Measurements from ENCODE around the gene ANGPTL8. TPM values are rescaled to one million over a fixed set of nuclear protein-coding genes. Genes with fewer than 3 reads are reported as not detected.

The ANGPTL8 gene
- total RNA-seq, 1 experiment from 2014 or later, result not detected

GRCh38 chr19:11236324-11237301, 2.8 kb upstream of the ANGPTL8 start:
- DNase-seq (ENCODE audit: low read depth), result no peak

DNA sequence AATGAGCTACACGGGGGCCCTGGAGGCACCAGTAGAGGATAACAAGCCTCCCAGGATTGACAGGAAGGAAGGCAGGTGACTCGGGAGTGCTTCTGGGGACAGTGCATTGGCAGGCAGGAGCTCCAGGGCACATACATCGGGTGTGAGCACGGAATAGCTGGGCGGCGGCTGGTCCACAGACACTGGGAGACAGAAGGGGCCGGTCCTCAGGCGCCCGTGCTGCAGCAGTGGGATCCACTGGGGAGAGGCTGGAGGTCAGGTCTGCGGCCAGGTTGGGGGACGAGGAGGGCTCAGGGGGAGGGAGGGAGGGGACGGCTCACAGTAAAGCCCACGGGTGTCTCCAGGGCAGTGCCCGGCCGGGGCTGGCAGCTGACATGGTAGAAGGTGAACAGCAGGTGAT, 2.1 kb upstream of the ANGPTL8 start:
- DNase-seq (ENCODE audit: low read depth), result no peak

- DNase-seq (ENCODE audit: low read depth), result no peak
These were observed 1.4 kb upstream of the ANGPTL8 start for GRCh38 chr19:11238041-11238440.

GRCh38 chr19:11238781-11239376, 540 bp upstream of the ANGPTL8 start:
- no peak for DNase-seq (ENCODE audit: low read depth)

- DNase-seq (ENCODE audit: low read depth), result no peak
These were observed 607 bp downstream of the ANGPTL8 start for GRCh38 chr19:11240008-11240444.

- no peak for DNase-seq (ENCODE audit: low read depth)
These were observed 2.6 kb downstream of the ANGPTL8 start for GRCh38 chr19:11242025-11242424.

- DNase-seq (ENCODE audit: low read depth), result no peak
These were observed 3.7 kb downstream of the ANGPTL8 start for GRCh38 chr19:11242864-11243797.

- no peak for DNase-seq (ENCODE audit: low read depth)
These were observed 4.4 kb downstream of the ANGPTL8 start for GRCh38 chr19:11243798-11244169.

- no peak for DNase-seq (ENCODE audit: low read depth)
These were observed 5.6 kb downstream of the ANGPTL8 start for GRCh38 chr19:11244846-11245589.

DNA sequence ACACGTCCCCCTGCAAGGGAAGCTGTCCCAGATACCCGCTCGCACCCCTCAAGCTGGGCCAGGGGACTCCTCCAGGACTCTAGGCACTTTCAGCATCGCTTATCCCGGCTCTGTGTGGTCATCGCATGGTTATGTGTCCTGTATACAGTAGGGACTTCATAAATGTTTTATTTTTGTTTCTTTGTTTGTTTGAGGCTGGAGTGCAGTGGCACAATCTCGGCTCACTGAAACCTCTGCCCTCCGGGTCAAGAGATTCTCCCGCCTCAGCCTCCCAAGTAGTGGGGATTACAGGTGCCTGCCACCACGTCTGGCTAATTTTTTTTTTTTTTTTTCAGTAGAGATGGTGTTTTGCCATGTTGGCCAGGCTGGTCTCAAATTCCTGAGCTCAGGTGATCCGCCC, 7.5 kb downstream of the ANGPTL8 start:
- no peak for DNase-seq (ENCODE audit: low read depth)

DNA sequence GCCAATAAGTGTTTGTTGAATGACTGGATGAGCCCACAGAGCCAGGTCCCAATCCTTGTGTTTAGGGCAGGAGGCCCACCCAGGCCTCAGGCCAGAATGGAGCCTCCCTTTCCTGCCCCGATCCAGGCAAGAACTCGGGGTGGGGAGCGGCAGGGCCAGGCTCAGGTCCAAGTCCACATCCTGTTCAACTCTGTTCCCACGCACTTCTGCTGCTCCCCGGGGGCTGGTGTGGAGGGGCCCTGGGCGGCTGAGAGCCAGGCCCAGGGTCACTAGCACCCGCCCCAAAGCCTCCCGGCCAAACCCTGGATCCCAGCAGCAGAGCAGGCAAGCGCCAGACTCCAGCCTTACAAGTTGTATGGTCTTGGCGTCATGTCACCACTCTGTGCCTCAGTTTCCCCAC, 8.0 kb downstream of the ANGPTL8 start:
- DNase-seq (ENCODE audit: low read depth), result no peak

DNA sequence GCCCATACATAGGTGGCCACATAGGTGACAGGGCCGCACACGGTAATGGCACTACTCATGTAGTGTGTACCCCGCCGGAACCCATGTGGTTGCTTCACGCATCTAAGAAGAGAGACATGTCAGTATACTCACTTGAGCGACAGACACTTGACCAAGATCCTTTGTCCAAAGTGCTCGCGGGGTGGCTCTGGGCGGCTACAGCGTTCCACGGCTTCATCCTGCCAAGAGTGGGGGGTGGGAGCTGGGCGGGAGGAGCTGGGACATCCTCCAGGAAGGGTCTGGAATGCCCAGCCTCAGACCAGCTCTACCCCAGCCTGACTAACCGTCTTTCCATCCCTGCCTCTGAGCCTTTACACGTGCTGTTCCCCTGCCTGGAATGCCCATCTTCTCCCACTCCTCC, 8.5 kb downstream of the ANGPTL8 start:
- no peak for DNase-seq (ENCODE audit: low read depth)

- DNase-seq (ENCODE audit: low read depth), result no peak
These were observed 9.4 kb downstream of the ANGPTL8 start for GRCh38 chr19:11248852-11249251.

GRCh38 chr19:11251217-11251616, 11.8 kb downstream of the ANGPTL8 start:
- no peak for DNase-seq (ENCODE audit: low read depth)

GRCh38 chr19:11251650-11252314, 12.4 kb downstream of the ANGPTL8 start:
- no peak for DNase-seq (ENCODE audit: low read depth)

DNA sequence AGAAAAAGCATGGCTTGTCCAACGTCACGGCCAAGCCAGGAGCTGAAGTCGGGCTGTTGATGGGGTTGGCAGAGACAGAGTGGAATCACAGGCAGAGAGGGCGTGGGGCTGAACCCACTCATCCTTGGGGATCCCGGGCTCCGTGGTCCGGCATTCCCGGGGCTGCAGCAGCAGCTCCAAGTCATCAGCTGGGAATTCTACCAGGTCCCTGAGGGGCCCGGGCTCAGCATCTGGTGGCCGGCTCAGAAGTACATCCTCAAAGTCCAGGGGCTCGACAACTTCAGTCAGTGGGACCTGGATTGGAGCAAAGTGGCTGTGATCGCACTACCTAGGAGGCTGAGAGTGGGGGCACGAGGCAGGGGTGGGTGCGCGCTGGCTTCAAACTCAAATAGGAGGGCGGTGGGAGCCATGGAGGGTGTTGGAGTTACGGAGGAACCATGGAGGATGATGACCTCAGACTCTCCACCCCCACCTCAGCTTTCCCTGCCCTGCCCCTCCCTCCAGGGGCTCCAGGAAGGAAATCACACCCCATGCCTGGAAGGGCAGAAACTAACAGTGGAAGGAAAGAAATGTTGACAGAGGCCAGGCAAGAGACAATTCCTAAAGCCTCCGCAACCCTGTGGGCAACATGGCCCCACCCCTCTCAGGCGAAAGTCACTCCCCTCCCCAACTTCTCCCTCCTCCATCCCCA, 13.4 kb downstream of the ANGPTL8 start:
- no peak for DNase-seq (ENCODE audit: low read depth)

DNA sequence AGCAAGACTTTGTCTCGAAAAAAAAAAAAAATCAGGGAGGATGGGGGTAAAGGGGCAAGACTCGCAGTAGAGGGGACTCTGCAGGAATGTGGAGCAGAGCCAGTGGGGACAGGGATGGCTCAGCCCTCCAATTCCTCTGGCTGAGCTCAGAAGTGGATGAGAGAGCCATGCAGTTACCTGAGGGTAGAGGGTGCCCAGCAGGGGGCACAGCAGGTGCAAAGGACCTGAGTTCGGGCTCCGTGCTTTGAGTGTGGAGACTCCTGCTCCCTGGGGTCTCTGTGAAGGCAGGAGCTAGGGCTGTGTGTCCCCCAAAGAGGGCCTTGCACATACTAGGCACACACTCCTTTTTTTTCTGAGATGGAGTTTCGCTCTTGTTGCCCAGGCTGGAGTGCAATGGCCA, 15.2 kb downstream of the ANGPTL8 start:
- DNase-seq (ENCODE audit: low read depth), result no peak

DNA sequence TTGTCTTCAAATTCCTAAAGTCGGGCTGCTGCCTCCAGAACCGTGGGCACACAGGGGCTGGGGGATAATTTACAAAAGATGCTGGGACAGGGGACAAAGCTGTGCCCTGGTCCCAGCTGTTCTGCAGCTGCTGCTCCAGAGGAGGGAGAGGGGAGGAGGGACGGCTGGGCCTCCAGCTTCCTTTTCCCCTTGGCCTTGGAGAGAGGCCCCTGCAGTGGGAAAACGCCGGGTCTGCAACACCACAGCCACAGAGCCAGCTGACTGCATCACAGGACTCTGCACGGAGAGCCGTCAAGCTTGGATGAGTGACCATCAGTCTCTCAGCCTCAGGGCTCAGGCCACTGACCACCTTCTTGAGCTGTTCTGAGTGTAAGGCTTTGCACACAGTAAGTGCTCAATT, 16.8 kb downstream of the ANGPTL8 start:
- DNase-seq (ENCODE audit: low read depth), result no peak

DNA sequence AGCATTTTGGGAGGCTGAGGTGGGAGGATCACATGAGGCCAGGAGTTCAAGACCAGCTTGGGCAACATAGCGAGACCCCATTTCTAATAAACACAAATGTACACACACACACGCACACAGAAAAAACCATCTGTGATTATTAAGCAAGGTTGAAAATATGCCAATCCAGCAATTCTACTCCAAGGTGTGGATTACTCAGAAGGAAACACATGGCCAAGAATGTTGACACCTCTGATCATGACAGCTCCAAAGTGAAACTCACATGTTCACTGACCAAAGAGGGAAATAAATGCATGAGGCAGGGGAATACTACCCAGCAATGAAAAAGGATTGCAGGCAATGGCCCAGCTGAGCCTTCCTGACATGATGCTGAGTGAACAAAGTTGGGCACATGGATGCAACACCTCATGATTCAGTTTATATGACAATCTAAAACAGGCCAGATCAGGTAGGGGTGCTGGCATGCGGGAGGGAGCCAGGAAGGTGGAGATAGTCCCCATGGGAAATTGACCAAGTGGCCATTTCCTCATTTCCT, 18.5 kb downstream of the ANGPTL8 start:
- DNase-seq (ENCODE audit: low read depth), result no peak

Data from HT1080 (cell line).